ENCODE measurements around the gene FMC1. TPM values are rescaled to one million over a fixed set of nuclear protein-coding genes. Genes with fewer than 3 reads are reported as not detected.
"Not testable (repeated sequence)": the region's sequence is repeated elsewhere in the genome, so short reads cannot be mapped to it uniquely, and the experiment has no call there.

The FMC1 gene
- total RNA-seq, 5 donors from 2014 or later (not counting 1 experiment from before 2014, with no cell fraction given): 3.1 to 9.8 (median 8.5) TPM

DNA sequence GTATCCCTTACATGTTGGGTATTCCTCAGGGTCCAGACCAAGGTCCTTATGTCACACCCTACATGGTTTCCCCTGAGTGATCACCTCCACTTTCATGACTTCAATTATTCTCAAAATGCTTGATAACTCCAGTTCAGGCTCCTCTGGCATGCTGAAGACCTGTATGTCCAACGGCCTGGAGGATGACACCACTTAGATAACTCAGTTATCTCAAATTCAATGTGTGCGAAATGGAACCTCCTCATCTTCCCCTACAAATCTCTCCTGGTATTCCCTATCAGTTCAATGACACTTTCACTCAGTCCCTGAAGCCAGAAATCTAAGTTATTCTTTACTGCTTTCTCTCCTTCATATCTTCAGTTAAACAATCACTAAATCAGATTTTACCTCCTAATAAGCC is 9.9 kb downstream of the FMC1 start:
- no peak overlapping the region for H3K27ac Mint-ChIP-seq

DNA sequence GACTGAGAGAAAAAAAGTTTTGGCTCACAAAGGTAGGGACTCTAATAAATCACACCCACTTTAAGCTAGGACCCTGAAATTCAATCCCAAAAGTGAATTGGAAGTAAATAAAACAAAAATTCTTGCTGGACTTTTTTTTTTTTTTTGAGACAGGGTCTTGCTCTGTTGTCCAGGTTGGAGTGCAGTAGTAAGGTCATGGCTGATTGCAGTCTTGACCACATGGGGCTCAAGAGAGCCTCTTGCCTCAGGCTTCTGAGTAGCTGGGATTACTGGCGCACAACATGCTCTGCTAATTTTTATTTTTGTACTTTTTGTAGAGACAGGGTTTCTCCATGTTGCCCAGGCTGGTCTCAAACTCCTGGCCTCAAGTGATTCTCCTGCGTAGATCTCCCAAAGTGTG is 13.6 kb downstream of the FMC1 start:
- Mint-ChIP-seq H3K27ac (no peak overlapping the region), H3K4me3 (no peak overlapping the region), H3K9me3 (no peaks in the 10 kb centered on the region), H3K27me3 (no peaks in the 10 kb centered on the region), H3K4me1 (peaks cover 12 to 38% (median 14%) of the 10 kb centered on the region in 3 donors), H3K36me3 (peaks cover 16% of the 10 kb centered on the region)
- DNase-seq: no peak
- 100% methylated on average over 2 of the region's 2 CpGs for WGBS (ENCODE audit: insufficient coverage)
- peaks cover 0 to 4% of the 10 kb centered on the region in 2 donors for H3K36me3 ChIP-seq (ENCODE audit: control insufficient read depth in 2 of 2, extremely low read depth in 1 of 2, insufficient read depth in 1 of 2, low read length in 1 of 2)
- no peak for ATAC-seq (replicated peaks in 1 of 4)
- no peaks in the 10 kb centered on the region for H3K27me3 ChIP-seq (replicated peaks in 1 of 2; ENCODE audit: control insufficient read depth in 2 of 2, extremely low read depth in 1 of 2, insufficient read depth in 2 of 2, low read length in 1 of 2)
- H3K4me3 ChIP-seq (ENCODE audit: control insufficient read depth in 1 of 2, extremely low read depth in 1 of 2, low read length in 1 of 2): no peak overlapping the region
- no peaks in the 10 kb centered on the region for H3K9me3 ChIP-seq
- CTCF ChIA-PET: no interaction called here
- H3K4me1 ChIP-seq (ENCODE audit: control insufficient read depth in 1 of 2, extremely low read depth in 1 of 2, insufficient read depth in 2 of 2, low read length in 2 of 2): peaks cover 4 to 6% of the 10 kb centered on the region in 2 experiments
- POLR2A ChIA-PET: interaction anchor here (0.5 to 0.6 kb wide), 2 partner anchors 20 to 611 kb away, joined by 3 read pairs; no protein-coding TSS in a partner anchor
- H3K27ac ChIP-seq (ENCODE audit: low read length): no peak overlapping the region

More for the DNA sequence above, 9.9 kb downstream of the FMC1 start:
- Mint-ChIP-seq H3K4me1 (peaks cover 2 to 19% (median 3%) of the 10 kb centered on the region in 3 donors), H3K4me3 (no peak overlapping the region), H3K36me3 (peaks cover 38% of the 10 kb centered on the region), H3K9me3 (no peaks in the 10 kb centered on the region), H3K27me3 (no peaks in the 10 kb centered on the region)
- no peaks in the 10 kb centered on the region for H3K27me3 ChIP-seq (replicated peaks in 1 of 2; ENCODE audit: control insufficient read depth in 2 of 2, extremely low read depth in 1 of 2, insufficient read depth in 2 of 2, low read length in 1 of 2)
- ChIA-PET POLR2A (interaction anchor here in 1 of 2 donors (0.5 kb wide), 1 partner anchor 426 kb away, joined by 3 read pairs; no protein-coding TSS in a partner anchor), CTCF (no interaction called here)
- H3K9me3 ChIP-seq: no peaks in the 10 kb centered on the region
- peaks cover 4 to 14% of the 10 kb centered on the region in 2 donors for H3K36me3 ChIP-seq (ENCODE audit: control insufficient read depth in 2 of 2, extremely low read depth in 1 of 2, insufficient read depth in 1 of 2, low read length in 1 of 2)
- no peak overlapping the region for H3K27ac ChIP-seq (ENCODE audit: low read length)
- no peaks in the 10 kb centered on the region for H3K4me1 ChIP-seq (ENCODE audit: control insufficient read depth in 1 of 2, extremely low read depth in 1 of 2, insufficient read depth in 2 of 2, low read length in 2 of 2)
- DNase-seq: no peak
- H3K4me3 ChIP-seq (ENCODE audit: control insufficient read depth in 1 of 2, extremely low read depth in 1 of 2, low read length in 1 of 2): no peak overlapping the region
- WGBS (ENCODE audit: insufficient coverage): 89% methylated on average over 2 of the region's 2 CpGs
- ATAC-seq (replicated peaks in 1 of 4): no peak

DNA sequence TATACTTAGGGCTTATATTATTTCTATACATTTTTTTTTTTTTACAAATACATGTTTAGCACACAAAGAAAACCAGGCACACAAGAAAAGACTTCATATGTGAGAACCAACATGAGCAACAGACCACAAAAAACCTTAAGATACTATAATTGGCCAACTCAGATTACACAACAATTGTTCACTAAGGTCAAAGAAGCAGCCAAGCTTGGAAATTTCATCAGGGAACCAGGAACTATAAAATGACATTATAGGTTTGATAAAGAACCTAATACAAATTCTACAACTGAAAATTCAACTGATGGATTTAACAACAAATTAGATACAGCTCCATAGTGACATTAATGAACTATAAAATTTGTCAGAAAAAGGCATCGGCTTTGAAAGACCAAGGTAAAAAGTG is 14.2 kb downstream of the FMC1 start:
- Mint-ChIP-seq H3K9me3 (no peaks in the 10 kb centered on the region), H3K36me3 (peaks cover 14% of the 10 kb centered on the region), H3K4me3 (no peak overlapping the region), H3K27ac (no peak overlapping the region), H3K4me1 (peaks cover 13 to 38% (median 14%) of the 10 kb centered on the region in 3 donors), H3K27me3 (no peaks in the 10 kb centered on the region)
- DNase-seq: no peak
- Histone ChIP-seq H3K27ac (ENCODE audit: low read length) (no peak overlapping the region), H3K36me3 (ENCODE audit: control insufficient read depth in 2 of 2, extremely low read depth in 1 of 2, insufficient read depth in 1 of 2, low read length in 1 of 2) (peaks cover 0 to 4% of the 10 kb centered on the region in 2 donors), H3K9me3 (no peaks in the 10 kb centered on the region), H3K4me3 (ENCODE audit: control insufficient read depth in 1 of 2, extremely low read depth in 1 of 2, low read length in 1 of 2) (no peak overlapping the region), H3K27me3 (replicated peaks in 1 of 2; ENCODE audit: control insufficient read depth in 2 of 2, extremely low read depth in 1 of 2, insufficient read depth in 2 of 2, low read length in 1 of 2) (no peaks in the 10 kb centered on the region), H3K4me1 (ENCODE audit: control insufficient read depth in 1 of 2, extremely low read depth in 1 of 2, insufficient read depth in 2 of 2, low read length in 2 of 2) (peaks cover 4 to 6% of the 10 kb centered on the region in 2 experiments)
- no peak for ATAC-seq (replicated peaks in 1 of 4)
- ChIA-PET CTCF (interaction anchor here in 1 of 2 donors (0.6 kb wide), 1 partner anchor 66 kb away, joined by 3 read pairs; no protein-coding TSS in a partner anchor), POLR2A (interaction anchor here in 1 of 2 donors (0.7 kb wide), 1 partner anchor 14 kb away, joined by 4 read pairs; no protein-coding TSS in a partner anchor)
- no CpG with 5 or more reads among the region's 1 CpG for WGBS (ENCODE audit: insufficient coverage)

DNA sequence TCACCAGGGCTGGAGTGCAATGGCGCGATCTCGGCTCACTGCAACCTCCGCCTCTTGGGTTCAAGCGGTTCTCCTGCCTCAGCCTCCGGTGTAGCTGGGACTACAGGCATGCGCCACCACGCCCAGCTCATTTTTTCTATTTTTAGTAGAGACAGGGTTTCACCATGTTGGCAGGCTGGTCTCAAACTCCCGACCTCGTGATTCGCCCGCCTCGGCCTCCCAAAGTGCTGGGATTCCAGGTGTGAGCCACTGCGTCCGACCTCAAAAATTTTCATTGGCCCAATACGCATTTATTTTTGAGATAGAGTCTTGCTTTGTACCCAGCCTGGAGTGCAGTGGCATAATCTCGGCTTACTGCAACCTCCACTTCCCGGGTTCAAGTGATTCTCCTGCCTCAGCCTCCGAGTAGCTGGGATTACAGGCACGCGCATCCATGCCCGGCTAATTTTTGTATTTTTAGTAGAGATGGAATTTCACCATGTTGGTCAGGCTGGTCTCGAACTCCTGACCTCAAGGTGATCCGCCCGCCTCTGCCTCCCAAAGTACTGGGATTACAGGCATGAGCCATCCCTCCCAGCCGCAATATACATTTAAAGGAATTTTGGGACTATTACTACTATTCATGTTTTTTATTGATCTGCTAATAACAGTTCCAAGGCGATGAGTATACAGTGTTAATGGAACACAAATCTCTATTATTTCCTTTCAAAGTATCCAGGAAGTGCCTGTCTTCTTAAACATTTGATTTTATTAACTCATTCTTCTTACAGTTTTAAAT is 16.8 kb downstream of the FMC1 start:
- Mint-ChIP-seq H3K4me3 (peak overlapping the region; percentile 97 to 99 (median 97)), H3K4me1 (peaks cover 34 to 45% (median 37%) of the 10 kb centered on the region in 3 donors), H3K27ac (peak overlapping the region; percentile 99)
- POLR2A ChIA-PET: interaction anchor here in 1 of 2 donors (0.6 kb wide), 1 partner anchor 36 kb away, joined by 3 read pairs; no protein-coding TSS in a partner anchor
- CTCF ChIA-PET: interaction anchor here (0.7 to 1.0 kb wide), 3 partner anchors 11 to 56 kb away, joined by 3 to 4 read pairs (median 3); no protein-coding TSS in a partner anchor
- H3K27me3 ChIP-seq (replicated peaks in 1 of 2; ENCODE audit: control insufficient read depth in 2 of 2, extremely low read depth in 1 of 2, insufficient read depth in 2 of 2, low read length in 1 of 2); H3K27me3 Mint-ChIP-seq; H3K36me3 ChIP-seq (ENCODE audit: control insufficient read depth in 2 of 2, extremely low read depth in 1 of 2, insufficient read depth in 1 of 2, low read length in 1 of 2); H3K36me3 Mint-ChIP-seq; ATAC-seq (replicated peaks in 1 of 4); H3K9me3 ChIP-seq; H3K9me3 Mint-ChIP-seq; DNase-seq: not testable (repeated sequence)
- Histone ChIP-seq H3K4me3 (ENCODE audit: control insufficient read depth in 1 of 2, extremely low read depth in 1 of 2, low read length in 1 of 2) (peak overlapping the region in 1 of 2 donors; percentile 79), H3K27ac (ENCODE audit: low read length) (peak overlapping the region; percentile 99), H3K4me1 (ENCODE audit: control insufficient read depth in 1 of 2, extremely low read depth in 1 of 2, insufficient read depth in 2 of 2, low read length in 2 of 2) (peaks cover 11 to 23% of the 10 kb centered on the region in 2 experiments)
- 98% methylated on average over 10 of the region's 27 CpGs for WGBS (ENCODE audit: insufficient coverage)

DNA sequence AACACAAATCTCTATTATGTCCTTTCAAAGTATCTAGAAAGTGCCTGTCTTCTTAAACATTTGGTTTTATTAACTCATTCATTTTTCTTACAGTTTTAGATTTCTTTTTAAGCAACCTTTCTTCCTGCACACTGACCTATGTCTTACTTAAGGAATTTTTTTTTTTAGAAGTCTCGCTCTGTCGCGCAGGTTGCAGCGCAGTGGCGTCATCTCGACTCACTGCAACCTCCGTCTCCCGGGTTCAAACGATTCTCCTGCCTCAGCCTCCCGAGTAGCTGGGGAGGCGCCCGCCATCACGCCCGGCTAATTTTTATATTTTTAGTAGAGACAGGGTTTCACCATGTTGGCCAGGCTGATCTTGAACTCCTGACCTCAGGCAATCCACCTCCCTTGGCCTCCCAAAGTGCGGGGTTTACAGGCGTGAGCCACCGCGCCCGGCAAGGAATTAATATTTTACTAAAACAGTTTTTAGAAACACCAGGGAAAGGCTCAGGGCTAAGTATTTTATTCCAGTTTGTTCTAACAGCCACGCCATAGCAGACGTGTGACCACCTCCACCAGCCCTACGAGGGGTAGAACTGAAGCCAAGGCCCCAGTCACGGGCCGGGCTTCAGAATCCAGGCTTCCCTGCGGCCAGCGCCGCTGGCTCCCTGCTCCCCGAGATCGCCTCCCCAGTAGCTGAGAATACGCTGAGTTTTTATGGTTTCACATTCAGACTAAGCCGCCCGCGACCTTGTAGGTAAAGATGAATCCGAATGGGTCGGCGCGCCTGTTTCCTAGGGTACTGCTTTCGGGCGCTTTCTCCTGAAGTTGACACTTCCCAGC is 17.6 kb downstream of the FMC1 start:
- Histone ChIP-seq H3K27me3 (replicated peaks in 1 of 2; ENCODE audit: control insufficient read depth in 2 of 2, extremely low read depth in 1 of 2, insufficient read depth in 2 of 2, low read length in 1 of 2) (no peaks in the 10 kb centered on the region), H3K4me1 (ENCODE audit: control insufficient read depth in 1 of 2, extremely low read depth in 1 of 2, insufficient read depth in 2 of 2, low read length in 2 of 2) (peaks cover 15 to 25% of the 10 kb centered on the region in 2 experiments), H3K36me3 (ENCODE audit: control insufficient read depth in 2 of 2, extremely low read depth in 1 of 2, insufficient read depth in 1 of 2, low read length in 1 of 2) (peaks cover 0 to 2% of the 10 kb centered on the region in 2 donors), H3K4me3 (ENCODE audit: control insufficient read depth in 1 of 2, extremely low read depth in 1 of 2, low read length in 1 of 2) (peak overlapping the region; percentile 79 to 100), H3K27ac (ENCODE audit: low read length) (peak overlapping the region; percentile 99), H3K9me3 (no peaks in the 10 kb centered on the region)
- H3K27ac Mint-ChIP-seq: peak overlapping the region; percentile 99
- H3K9me3 Mint-ChIP-seq: no peaks in the 10 kb centered on the region
- H3K27me3 Mint-ChIP-seq: no peaks in the 10 kb centered on the region
- 0% methylated on average over 16 of the region's 39 CpGs for WGBS (ENCODE audit: insufficient coverage)
- ChIA-PET CTCF (interaction anchor here (0.6 to 1.6 kb wide), 3 partner anchors 19 to 25 kb away, joined by 3 to 6 read pairs (median 4); no protein-coding TSS in a partner anchor), POLR2A (interaction anchor here in 1 of 2 donors (0.7 to 1.1 kb wide), 4 partner anchors 15 to 280 kb away, joined by 4 to 7 read pairs (median 6); no protein-coding TSS in a partner anchor)
- peak; percentile 13 to 16 (median 15) for ATAC-seq (replicated peaks in 1 of 4)
- peaks cover 4% of the 10 kb centered on the region for H3K36me3 Mint-ChIP-seq
- peak overlapping the region; percentile 97 to 99 (median 97) for H3K4me3 Mint-ChIP-seq
- peak in 27 of 35 experiments; percentile 3 to 62 (median 22) for DNase-seq
- H3K4me1 Mint-ChIP-seq: peaks cover 40 to 54% (median 43%) of the 10 kb centered on the region in 3 donors

All from T-cell (primary cell).